Panc1 (cell line): ENCODE data around the gene KIF3A.

Experiments
- POLR2AphosphoS5 ChIP-seq: IDR thresholded peaks from 2 replicates; pipeline ENCODE4 v1.6.1; 2012; ENCODE audit warnings: mild to moderate bottlenecking, low read depth, low read length, moderate library complexity
- REST ChIP-seq, 2 experiments: IDR thresholded peaks; 2 replicates each; pipeline ENCODE4 v1.6.1; 2011 to 2012; ENCODE audit warnings: low read depth in 2 of 2, control low read depth in 1 of 2, low read length in 1 of 2, mild to moderate bottlenecking in 1 of 2, moderate library complexity in 1 of 2; ENCODE audit not compliant: insufficient read depth in 1 of 2
- TCF7L2 ChIP-seq: IDR thresholded peaks from 2 replicates; pipeline ENCODE4 v1.6.1; 2011; ENCODE audit warnings: mild to moderate bottlenecking, low read depth, low read length, inconsistent platforms
- TF ChIP-seq, protein P1 (sequence below): fragments of 450-650 bp; IDR thresholded peaks from 2 replicates; pipeline ENCODE4 v1.5.1; 2017; ENCODE audit warnings: mild to moderate bottlenecking

DNA sequence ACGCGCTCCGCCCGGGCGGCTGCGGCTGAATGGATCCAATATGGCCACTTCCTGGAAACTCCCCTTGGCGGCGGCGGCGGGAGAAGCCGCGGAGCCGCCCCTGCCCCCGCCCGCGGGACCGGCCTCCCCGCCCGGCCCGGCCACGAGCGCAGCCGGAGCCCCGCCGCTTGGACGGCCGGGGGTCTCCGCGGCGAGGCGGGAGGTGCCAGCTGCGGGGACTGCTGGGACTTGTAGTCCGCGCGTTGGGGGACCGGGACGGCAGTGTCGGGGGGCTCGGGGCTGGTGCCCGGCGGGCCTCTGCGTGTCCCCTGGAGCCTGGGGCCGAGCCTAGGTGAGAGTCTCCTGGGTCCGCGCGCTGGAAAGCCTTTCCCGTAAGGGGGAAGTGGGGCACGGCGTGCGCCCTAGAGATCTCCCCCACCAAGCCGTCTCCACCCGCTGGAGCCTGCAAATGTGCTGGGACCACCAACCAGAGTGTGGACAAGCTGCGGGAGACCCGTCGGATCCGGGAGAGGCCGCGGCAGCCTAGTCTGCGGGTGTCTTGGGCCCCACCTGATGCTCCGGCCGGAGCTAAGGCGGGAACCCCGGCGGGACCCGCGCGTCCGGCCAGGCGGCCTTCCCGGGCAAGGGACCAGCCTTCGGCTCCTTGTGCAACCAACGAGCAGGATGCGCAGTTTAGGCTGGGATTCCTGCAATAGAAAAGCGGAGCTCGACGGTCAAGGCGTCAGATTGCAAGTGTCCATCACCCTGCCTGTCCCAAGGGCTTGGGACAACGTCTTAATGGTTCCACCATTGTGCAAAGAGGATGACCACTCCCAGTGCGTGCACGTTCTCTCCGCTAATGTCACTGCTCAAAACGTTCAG lies 40.1 kb upstream of the KIF3A start, which contains the start of gene SEPTIN8:
- TF ChIP-seq TCF7L2 (no peak), POLR2AphosphoS5 (no peak), REST (IDR thresholded peaks at IDR 0.05; ENCODE audit: insufficient read depth in 1 of 2, low read depth in 2 of 2, low read length in 1 of 2) (no peak)
- TF ChIP-seq, protein P1, sequence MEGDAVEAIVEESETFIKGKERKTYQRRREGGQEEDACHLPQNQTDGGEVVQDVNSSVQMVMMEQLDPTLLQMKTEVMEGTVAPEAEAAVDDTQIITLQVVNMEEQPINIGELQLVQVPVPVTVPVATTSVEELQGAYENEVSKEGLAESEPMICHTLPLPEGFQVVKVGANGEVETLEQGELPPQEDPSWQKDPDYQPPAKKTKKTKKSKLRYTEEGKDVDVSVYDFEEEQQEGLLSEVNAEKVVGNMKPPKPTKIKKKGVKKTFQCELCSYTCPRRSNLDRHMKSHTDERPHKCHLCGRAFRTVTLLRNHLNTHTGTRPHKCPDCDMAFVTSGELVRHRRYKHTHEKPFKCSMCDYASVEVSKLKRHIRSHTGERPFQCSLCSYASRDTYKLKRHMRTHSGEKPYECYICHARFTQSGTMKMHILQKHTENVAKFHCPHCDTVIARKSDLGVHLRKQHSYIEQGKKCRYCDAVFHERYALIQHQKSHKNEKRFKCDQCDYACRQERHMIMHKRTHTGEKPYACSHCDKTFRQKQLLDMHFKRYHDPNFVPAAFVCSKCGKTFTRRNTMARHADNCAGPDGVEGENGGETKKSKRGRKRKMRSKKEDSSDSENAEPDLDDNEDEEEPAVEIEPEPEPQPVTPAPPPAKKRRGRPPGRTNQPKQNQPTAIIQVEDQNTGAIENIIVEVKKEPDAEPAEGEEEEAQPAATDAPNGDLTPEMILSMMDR = no peak
